Stimulated activated naive CD8-positive, alpha-beta T cell treated with anti-CD3 and anti-CD28 coated beads, Interleukin-15, Interleukin-2, amounts not matched to agents 100 ng/mL and 50 ng/mL, for 24 hours (primary cell): ENCODE measurements around the gene RAD51D.

Experiments used
- H3K27ac Mint-ChIP-seq: one replicate; pipeline ENCODE4 v1.8.0; 2021; ENCODE audit warnings: mild to moderate bottlenecking, mixed read lengths
- H3K27me3 Mint-ChIP-seq: one replicate; pipeline ENCODE4 v1.8.0; 2021; ENCODE audit warnings: mixed read lengths
- H3K36me3 Mint-ChIP-seq: one replicate; pipeline ENCODE4 v1.8.0; 2021; ENCODE audit warnings: low read depth, mixed read lengths
- H3K4me1 Mint-ChIP-seq: one replicate; pipeline ENCODE4 v1.8.0; 2021; ENCODE audit warnings: low read depth, mixed read lengths
- H3K4me3 Mint-ChIP-seq: one replicate; pipeline ENCODE4 v1.8.0; 2021; ENCODE audit warnings: mild to moderate bottlenecking, mixed read lengths
- H3K9me3 Mint-ChIP-seq: one replicate; pipeline ENCODE4 v1.8.0; 2021; ENCODE audit warnings: mixed read lengths

Gene RAD51D

GRCh38 chr17:35073991-35074627, 45.6 kb downstream of the RAD51D start:
- Mint-ChIP-seq H3K27me3 (no peaks in the 10 kb centered on the region), H3K36me3 (peaks cover 4% of the 10 kb centered on the region), H3K9me3 (no peaks in the 10 kb centered on the region), H3K27ac (peak overlapping the region; percentile 79), H3K4me1 (peaks cover 66% of the 10 kb centered on the region), H3K4me3 (peak overlapping the region; percentile 43)

GRCh38 chr17:35073183-35073790, 46.4 kb downstream of the RAD51D start:
- peak overlapping the region; percentile 79 for H3K27ac Mint-ChIP-seq
- peaks cover 4% of the 10 kb centered on the region for H3K36me3 Mint-ChIP-seq
- no peaks in the 10 kb centered on the region for H3K9me3 Mint-ChIP-seq
- H3K4me1 Mint-ChIP-seq: peaks cover 72% of the 10 kb centered on the region
- H3K4me3 Mint-ChIP-seq: peak overlapping the region; percentile 53
- H3K27me3 Mint-ChIP-seq: no peaks in the 10 kb centered on the region

GRCh38 chr17:35069311-35069710, 50.3 kb downstream of the RAD51D start:
- Mint-ChIP-seq H3K27me3 (no peaks in the 10 kb centered on the region), H3K9me3 (no peaks in the 10 kb centered on the region), H3K4me1 (peaks cover 75% of the 10 kb centered on the region), H3K27ac (no peak overlapping the region), H3K4me3 (no peak overlapping the region), H3K36me3 (peaks cover 4% of the 10 kb centered on the region)

- peaks cover 4% of the 10 kb centered on the region for H3K36me3 Mint-ChIP-seq
These were observed 51.4 kb downstream of the RAD51D start for GRCh38 chr17:35068249-35068648.

GRCh38 chr17:35065880-35066279, 53.8 kb downstream of the RAD51D start:
- no peaks in the 10 kb centered on the region for H3K27me3 Mint-ChIP-seq
- peaks cover 16% of the 10 kb centered on the region for H3K36me3 Mint-ChIP-seq
- no peak overlapping the region for H3K4me3 Mint-ChIP-seq
- no peaks in the 10 kb centered on the region for H3K9me3 Mint-ChIP-seq
- peaks cover 75% of the 10 kb centered on the region for H3K4me1 Mint-ChIP-seq
- no peak overlapping the region for H3K27ac Mint-ChIP-seq

More at GRCh38 chr17:35068249-35068648, 51.4 kb downstream of the RAD51D start:
- Mint-ChIP-seq H3K4me1 (peaks cover 75% of the 10 kb centered on the region), H3K27ac (no peak overlapping the region), H3K4me3 (no peak overlapping the region), H3K9me3 (no peaks in the 10 kb centered on the region), H3K27me3 (no peaks in the 10 kb centered on the region)

- Mint-ChIP-seq H3K27ac (no peak overlapping the region), H3K27me3 (no peaks in the 10 kb centered on the region), H3K36me3 (peaks cover 22% of the 10 kb centered on the region), H3K9me3 (no peaks in the 10 kb centered on the region), H3K4me3 (peak overlapping the region; percentile 48), H3K4me1 (peaks cover 72% of the 10 kb centered on the region)
These were observed 55.0 kb downstream of the RAD51D start for GRCh38 chr17:35064516-35065215.

GRCh38 chr17:35063514-35064223, 56.0 kb downstream of the RAD51D start, which contains the start of gene RFFL:
Gene RFFL, minus strand, starts transcription at chr17:35063707. Its CDS starts 37,154 bp downstream, at chr17:35026553.
- Mint-ChIP-seq H3K27ac (peak within 1 kb of the TSS; percentile 87), H3K36me3 (peaks cover 28% of the 10 kb centered on the region), H3K9me3 (no peaks in the 10 kb centered on the region), H3K4me3 (peak within 1 kb of the TSS; percentile 48), H3K4me1 (peaks cover 68% of the 10 kb centered on the region), H3K27me3 (no peaks in the 10 kb centered on the region)

- Mint-ChIP-seq H3K4me1 (peaks cover 67% of the 10 kb centered on the region), H3K36me3 (peaks cover 30% of the 10 kb centered on the region), H3K27ac (peak overlapping the region; percentile 50), H3K4me3 (peak overlapping the region; percentile 36), H3K9me3 (no peaks in the 10 kb centered on the region), H3K27me3 (no peaks in the 10 kb centered on the region)
These were observed 57.4 kb downstream of the RAD51D start for GRCh38 chr17:35062308-35062707.

- no peak overlapping the region for H3K27ac Mint-ChIP-seq
- H3K4me1 Mint-ChIP-seq: peaks cover 54% of the 10 kb centered on the region
- no peak overlapping the region for H3K4me3 Mint-ChIP-seq
- no peaks in the 10 kb centered on the region for H3K27me3 Mint-ChIP-seq
- no peaks in the 10 kb centered on the region for H3K9me3 Mint-ChIP-seq
- peaks cover 25% of the 10 kb centered on the region for H3K36me3 Mint-ChIP-seq
These were observed 62.2 kb downstream of the RAD51D start for GRCh38 chr17:35057332-35057915.

GRCh38 chr17:35056013-35056412, 63.6 kb downstream of the RAD51D start:
- H3K27me3 Mint-ChIP-seq: no peaks in the 10 kb centered on the region
- H3K4me3 Mint-ChIP-seq: no peak overlapping the region
- H3K27ac Mint-ChIP-seq: no peak overlapping the region
- H3K4me1 Mint-ChIP-seq: peaks cover 63% of the 10 kb centered on the region
- no peaks in the 10 kb centered on the region for H3K9me3 Mint-ChIP-seq
- peaks cover 19% of the 10 kb centered on the region for H3K36me3 Mint-ChIP-seq

- peaks cover 78% of the 10 kb centered on the region for H3K4me1 Mint-ChIP-seq
- no peak overlapping the region for H3K27ac Mint-ChIP-seq
- no peaks in the 10 kb centered on the region for H3K36me3 Mint-ChIP-seq
- no peaks in the 10 kb centered on the region for H3K27me3 Mint-ChIP-seq
- no peak overlapping the region for H3K4me3 Mint-ChIP-seq
- no peaks in the 10 kb centered on the region for H3K9me3 Mint-ChIP-seq
These were observed 66.5 kb downstream of the RAD51D start for GRCh38 chr17:35053204-35053603.

GRCh38 chr17:35052780-35053179, 66.9 kb downstream of the RAD51D start:
- H3K9me3 Mint-ChIP-seq: no peaks in the 10 kb centered on the region
- H3K36me3 Mint-ChIP-seq: no peaks in the 10 kb centered on the region
- peak overlapping the region; percentile 89 for H3K27ac Mint-ChIP-seq
- no peak overlapping the region for H3K4me3 Mint-ChIP-seq
- peaks cover 76% of the 10 kb centered on the region for H3K4me1 Mint-ChIP-seq
- H3K27me3 Mint-ChIP-seq: no peaks in the 10 kb centered on the region

- peak overlapping the region; percentile 89 for H3K27ac Mint-ChIP-seq
- no peaks in the 10 kb centered on the region for H3K27me3 Mint-ChIP-seq
- no peaks in the 10 kb centered on the region for H3K9me3 Mint-ChIP-seq
- H3K36me3 Mint-ChIP-seq: no peaks in the 10 kb centered on the region
- H3K4me3 Mint-ChIP-seq: peak overlapping the region; percentile 80
- H3K4me1 Mint-ChIP-seq: peaks cover 76% of the 10 kb centered on the region
These were observed 67.4 kb downstream of the RAD51D start for GRCh38 chr17:35052241-35052610.

GRCh38 chr17:35051579-35052240, 68.0 kb downstream of the RAD51D start:
- peaks cover 79% of the 10 kb centered on the region for H3K4me1 Mint-ChIP-seq
- peak overlapping the region; percentile 89 for H3K27ac Mint-ChIP-seq
- no peaks in the 10 kb centered on the region for H3K9me3 Mint-ChIP-seq
- H3K36me3 Mint-ChIP-seq: no peaks in the 10 kb centered on the region
- H3K27me3 Mint-ChIP-seq: no peaks in the 10 kb centered on the region
- peak overlapping the region; percentile 80 for H3K4me3 Mint-ChIP-seq
